ENCODE results near the gene CHAC2. TPM values are rescaled to one million over a fixed set of nuclear protein-coding genes. Genes with fewer than 3 reads are reported as not detected.
A peak's percentile ranks its signal among the peaks of the same experiment; 100 is the strongest.
"Not testable (repeated sequence)": the region's sequence is repeated elsewhere in the genome, so short reads cannot be mapped to it uniquely, and the experiment has no call there.

The CHAC2 gene
- 14.8 and 19.1 TPM in 2 replicates for polyA plus RNA-seq (2014; cell fraction: cytosol; rRNA removed)
- polyA plus RNA-seq (2014; cell fraction: nucleus; rRNA removed) = 8.0 and 15.4 TPM in 2 replicates

DNA sequence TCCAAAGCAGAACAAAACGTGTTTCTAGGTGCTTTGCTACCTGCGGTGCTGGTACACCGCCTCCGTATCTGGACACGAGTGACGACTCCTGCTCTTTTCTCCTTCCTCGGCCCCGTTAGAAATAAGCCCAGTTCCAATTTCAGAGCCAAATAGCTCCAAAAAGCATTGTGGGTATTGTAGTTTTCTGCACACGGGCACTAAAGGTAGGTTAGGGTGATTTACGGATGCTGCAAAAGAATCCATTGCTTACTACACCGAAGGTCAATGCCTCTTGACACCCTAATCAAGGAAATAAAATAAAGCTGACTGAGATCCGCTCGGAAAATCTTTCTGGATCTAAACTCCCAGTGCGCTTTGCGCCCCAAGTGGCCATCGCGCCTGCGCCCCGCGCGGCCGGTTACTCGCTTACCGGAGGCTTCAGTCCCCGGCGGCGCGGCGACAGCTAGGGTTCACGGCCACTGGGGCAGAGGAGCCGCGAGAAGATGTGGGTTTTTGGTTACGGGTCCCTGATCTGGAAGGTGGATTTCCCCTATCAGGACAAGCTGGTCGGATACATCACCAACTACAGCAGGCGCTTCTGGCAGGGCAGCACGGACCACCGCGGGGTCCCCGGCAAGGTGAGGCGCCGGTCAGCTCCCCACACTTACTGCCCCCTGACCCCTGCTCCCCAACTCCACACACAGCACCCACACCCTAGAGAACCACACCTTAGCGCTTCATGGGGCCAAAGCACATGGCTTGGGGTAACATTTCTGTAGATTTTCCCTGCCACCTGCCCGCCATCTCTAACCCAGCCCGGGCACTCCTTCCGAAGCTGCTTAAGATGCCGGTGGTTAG is at the start of gene CHAC2:
TSS of gene CHAC2 (plus strand) at position 400 of the 837 bp plus-strand sequence. CDS start at position 483, 83 bp downstream.
- peak; percentile 86 for DNase-seq (ENCODE audit: low spot score)

- not testable (repeated sequence) for DNase-seq (ENCODE audit: low spot score)
These were observed 46.7 kb upstream of the CHAC2 start for GRCh38 chr2:53720944-53721343.

DNA sequence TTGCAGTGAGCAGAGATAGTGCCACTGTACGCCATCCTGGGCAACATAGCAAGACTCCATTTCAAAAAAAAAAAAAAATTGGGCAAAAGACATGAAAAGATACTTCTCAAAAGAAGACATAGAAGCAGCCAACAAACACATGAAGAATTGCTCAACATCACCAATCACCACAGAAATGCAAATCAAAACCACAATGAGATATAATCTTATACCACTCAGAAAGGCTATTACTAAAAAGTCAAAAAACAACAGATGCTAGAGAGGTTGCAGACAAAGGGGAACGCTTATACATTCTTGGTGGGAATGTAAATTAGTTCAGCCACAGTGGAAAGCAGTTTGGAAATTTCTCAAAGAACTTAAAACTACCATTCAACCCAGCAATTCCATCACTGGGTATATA is 43.1 kb upstream of the CHAC2 start:
- no peak for DNase-seq (ENCODE audit: low spot score)

DNA sequence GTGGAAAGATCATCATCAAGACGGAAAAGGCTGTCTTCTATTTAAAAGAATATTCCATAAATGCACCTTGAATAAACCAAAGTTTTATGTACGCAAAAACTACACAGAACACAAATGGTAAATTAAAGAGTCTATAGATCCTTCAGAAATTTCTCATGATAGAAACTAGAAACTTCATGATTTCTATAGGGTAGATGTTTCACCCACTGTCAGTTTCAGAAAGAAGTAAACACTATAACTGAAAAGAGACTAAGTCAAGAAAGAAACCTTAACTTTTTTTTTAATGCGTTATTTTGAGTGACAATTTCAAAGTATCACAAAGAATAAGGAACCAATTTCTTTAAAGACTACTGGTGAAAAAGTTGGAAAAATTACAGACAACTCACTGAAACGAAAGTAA is 41.9 kb upstream of the CHAC2 start:
- no peak for DNase-seq (ENCODE audit: low spot score)

- DNase-seq (ENCODE audit: low spot score) = no peak
These were observed 39.7 kb upstream of the CHAC2 start for GRCh38 chr2:53727921-53728320.

DNA sequence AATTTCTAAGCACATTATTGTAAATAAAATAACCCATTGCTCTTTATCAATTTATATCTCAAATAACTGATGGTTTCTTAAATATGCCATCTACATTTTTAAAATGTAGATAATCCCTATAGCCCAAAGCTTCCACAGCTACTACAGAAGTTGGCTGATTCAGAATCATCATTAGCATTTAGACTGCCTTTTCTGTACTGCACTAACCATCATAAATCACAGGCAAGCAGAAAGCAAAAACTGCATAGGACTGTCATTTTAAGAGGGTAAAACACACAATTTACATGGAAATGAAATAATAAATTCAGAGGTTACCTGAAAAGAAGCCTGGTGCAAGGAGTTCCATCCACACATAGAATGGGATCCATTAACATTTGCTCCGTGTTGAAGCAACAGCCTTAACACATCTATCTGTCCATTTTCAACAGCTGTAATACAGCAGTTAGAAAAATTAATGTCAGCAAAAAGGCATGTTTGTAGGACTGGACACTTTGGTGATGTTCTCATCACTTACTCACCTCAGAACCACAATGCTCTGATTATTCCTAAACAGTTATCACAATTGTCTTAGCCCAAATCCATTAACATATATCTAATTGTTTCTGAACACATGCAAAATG is 38.4 kb upstream of the CHAC2 start:
- no peak for DNase-seq (ENCODE audit: low spot score)

DNA sequence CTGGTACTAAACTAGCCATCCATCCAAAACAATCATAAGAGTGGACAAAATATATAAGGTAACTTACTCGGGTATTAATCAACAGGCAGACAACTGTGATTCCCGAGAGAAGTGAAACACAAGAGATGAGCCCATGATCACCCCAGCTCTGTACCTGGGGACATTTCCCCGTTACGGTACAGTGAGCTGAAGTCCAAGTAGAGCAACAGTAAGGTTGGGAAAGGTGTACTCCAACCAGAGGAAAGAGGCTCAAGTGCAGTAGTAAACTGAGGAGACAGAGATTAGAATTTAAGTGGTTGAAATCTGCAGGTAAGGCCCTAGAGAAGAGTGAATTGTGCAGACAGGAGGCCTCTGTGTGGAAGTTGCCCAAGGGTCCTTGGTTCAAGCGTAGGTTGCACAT is 30.5 kb upstream of the CHAC2 start:
- no peak for DNase-seq (ENCODE audit: low spot score)

DNA sequence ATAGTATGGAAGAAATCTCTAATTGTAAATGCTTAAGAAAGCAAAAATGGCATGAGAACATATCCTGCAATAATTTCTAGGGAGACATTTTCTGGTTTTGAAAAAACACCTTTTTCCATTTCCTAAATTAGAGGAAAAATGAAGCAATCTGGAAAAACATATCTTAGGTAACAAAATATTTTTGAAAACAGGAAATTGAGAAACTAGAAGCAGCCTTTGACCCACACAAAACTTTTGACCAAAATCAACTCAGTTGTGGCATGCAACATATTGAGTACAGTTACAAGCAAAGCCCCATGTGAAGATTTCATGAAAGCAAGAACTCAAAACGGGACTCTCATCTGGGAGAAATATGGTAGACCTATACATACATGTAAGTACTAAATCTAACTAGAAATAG is 28.6 kb upstream of the CHAC2 start:
- no peak for DNase-seq (ENCODE audit: low spot score)

GRCh38 chr2:53740170-53740569 is 27.4 kb upstream of the CHAC2 start:
- DNase-seq (ENCODE audit: low spot score) = peak; percentile 4

- DNase-seq (ENCODE audit: low spot score) = no peak
These were observed 23.1 kb upstream of the CHAC2 start for GRCh38 chr2:53744395-53745065.

DNA sequence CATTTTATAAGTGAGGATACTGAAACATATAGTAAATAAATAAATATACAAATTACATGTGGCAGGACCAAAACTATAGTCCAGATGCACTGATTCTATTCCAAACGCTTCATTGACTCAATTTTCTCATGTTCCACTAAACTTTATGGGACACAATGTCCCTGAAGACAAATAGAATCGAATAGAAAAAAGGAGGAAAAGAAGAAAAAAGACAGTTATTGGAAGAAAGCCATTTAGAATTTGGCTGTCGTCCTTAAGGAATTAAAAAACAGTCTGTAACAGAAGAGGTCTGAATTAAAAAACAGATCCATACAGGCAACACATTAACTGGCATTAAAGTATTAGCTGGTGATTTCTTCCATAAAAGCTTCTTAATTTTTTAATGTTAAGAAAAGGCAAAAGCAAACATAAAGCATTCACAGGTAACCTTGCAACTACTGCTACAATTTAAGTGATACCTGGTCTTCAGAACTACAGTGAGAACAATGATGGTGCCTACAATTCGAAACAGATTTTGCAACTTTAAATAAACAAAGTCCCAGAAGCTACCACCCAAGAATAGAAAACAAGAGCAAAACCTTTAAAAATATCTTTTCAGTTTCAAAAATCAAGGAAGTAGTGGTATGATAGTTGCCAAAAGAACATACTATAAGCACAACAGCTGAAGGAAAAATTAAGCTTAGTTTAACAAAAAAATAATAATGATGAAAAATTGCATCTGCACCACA is 17.4 kb upstream of the CHAC2 start:
- no peak for DNase-seq (ENCODE audit: low spot score)

DNA sequence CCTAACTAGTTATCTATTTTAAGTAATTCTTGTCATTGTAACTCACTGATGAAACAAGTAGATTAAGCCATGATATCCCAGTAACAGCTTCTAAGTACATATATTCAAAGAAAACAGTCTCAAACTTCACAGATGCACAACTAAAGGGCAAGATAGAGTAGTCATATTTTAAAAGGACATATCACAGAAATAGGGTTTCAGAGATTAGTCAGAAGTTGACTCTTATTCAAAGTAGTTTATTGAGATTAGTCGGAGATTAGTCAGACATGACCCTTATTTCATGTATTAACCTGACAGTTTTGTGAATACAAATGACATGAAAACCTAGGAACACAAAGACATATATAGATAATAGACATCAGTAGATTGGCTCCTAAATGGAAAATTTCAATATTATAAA is 15.9 kb upstream of the CHAC2 start:
- DNase-seq (ENCODE audit: low spot score) = no peak

DNA sequence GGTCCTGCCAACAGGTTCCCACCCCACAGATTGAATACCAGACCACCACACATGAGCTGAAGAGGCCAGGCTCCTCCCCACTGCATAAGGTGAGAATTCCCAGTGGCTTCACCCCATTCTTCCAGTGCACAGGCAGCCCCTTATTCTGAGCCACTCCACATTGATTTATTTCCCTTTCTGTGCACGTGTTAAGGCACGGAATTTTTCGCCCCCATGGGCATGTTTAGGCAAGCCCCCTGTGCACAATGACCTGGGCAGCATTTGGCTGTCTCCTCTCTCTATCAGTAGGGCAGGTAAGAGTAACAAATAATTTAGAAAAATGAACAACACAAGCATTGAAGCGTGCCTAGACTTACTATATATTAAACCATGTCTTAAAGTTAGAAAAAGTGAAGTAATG is 15.2 kb upstream of the CHAC2 start:
- no peak for DNase-seq (ENCODE audit: low spot score)

DNA sequence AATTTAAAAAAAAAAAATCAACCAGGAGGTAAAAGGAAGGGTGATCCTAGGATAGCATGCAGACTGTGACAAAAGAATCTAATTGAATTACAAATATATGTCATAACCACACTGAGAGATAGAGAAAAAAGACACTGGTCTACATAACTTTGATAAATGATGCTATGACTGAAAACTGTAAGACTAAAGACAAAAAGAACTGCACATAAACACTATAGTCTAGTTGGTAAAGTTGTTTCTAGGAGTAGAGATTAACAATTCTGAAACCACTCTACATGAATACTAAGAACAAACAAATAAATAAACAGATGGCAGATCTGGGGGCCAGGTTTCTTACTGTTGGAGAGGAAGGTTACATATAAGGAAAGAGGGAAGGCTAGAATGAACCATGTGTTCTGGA is 14.6 kb upstream of the CHAC2 start:
- DNase-seq (ENCODE audit: low spot score) = no peak

- DNase-seq (ENCODE audit: low spot score) = no peak
These were observed 12.5 kb upstream of the CHAC2 start for GRCh38 chr2:53755121-53755520.

- DNase-seq (ENCODE audit: low spot score) = no peak
These were observed 11.0 kb upstream of the CHAC2 start for GRCh38 chr2:53756644-53757043.

GRCh38 chr2:53757206-53757605 is 10.4 kb upstream of the CHAC2 start:
- DNase-seq (ENCODE audit: low spot score) = not testable (repeated sequence)

DNA sequence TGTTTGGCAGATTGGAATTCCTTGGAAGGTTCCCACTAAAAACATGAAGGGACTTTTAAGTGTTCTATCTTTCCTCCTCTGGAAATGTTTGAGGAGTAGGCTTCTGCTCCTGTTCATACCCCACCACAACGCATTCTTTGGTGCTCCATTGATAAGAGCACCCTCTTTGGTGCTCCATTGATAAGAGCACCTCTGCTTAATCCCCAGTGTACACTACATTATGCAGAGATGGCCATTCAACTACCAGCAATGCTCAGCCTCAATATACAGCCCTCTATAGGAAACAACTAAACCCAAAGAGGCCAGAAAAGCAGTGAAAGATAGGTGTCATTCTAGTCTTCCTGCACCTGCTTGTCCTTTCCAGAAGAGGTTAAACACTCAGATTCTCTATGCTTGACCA is 1.8 kb upstream of the CHAC2 start:
- DNase-seq (ENCODE audit: low spot score) = no peak

DNA sequence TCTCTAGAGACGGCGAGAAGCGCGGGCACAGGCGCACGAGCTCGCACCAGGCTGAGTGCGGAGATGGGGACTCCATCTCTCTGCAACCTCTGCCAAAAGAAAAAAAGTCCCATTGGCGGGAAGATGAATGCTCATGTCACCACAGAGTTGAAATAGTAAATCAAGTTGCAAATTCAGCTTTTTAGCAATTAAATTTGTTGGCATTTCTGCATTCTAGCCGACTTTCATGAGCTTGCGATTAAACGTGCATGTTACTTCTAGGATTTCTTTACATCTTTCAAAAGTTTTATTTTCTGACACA is 588 bp downstream of the CHAC2 start:
- DNase-seq (ENCODE audit: low spot score) = peak; percentile 53

- no peak for DNase-seq (ENCODE audit: low spot score)
These were observed 1.8 kb downstream of the CHAC2 start for GRCh38 chr2:53769318-53769945.

DNA sequence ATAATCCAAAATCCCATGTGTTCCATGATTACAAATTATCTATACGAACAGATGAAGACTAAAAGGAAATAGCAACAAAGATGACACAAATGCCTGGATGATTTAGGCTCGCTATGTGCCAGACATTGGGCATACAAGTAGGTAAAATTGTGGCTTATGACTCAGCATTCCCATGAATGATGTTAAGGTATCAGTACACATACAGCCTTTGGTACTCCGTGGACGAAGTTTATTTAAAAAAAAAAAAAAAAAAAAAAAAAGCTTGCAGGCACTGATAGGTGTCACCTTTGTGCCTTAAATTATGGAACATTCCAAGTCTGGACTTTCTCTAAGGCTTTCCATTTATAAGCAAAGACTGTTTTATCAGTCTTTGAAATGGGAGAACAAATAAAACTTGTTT is 2.7 kb downstream of the CHAC2 start:
- no peak for DNase-seq (ENCODE audit: low spot score)

DNA sequence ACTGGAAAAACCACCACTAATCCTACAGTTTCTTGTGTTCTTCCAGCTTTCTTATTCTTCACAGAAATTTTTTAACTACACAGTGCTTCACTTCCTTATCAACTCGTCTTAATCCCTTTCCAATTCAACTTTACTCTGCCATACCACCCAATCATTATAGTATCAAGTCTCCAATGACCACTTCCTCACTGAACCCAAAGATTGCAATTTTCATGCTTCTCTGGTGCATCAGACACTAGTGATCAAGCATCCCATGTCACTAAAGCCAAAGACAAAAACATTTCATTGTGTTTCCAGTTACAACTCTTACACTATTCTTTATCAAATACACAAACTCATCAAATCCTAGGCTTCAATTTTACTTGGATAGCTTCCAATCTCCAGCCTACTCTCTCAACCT is 9.5 kb downstream of the CHAC2 start:
- no peak for DNase-seq (ENCODE audit: low spot score)

Data from SK-N-DZ (cell line).